NCI-H748 (cell line): Measurements from ENCODE around the gene TESMIN.

Source experiments
- DNase-seq: peaks from one replicate; lab custom pipeline; 2025; ENCODE audit not compliant: unreplicated experiment; lab: John Stamatoyannopoulos, UW

Gene TESMIN

DNA sequence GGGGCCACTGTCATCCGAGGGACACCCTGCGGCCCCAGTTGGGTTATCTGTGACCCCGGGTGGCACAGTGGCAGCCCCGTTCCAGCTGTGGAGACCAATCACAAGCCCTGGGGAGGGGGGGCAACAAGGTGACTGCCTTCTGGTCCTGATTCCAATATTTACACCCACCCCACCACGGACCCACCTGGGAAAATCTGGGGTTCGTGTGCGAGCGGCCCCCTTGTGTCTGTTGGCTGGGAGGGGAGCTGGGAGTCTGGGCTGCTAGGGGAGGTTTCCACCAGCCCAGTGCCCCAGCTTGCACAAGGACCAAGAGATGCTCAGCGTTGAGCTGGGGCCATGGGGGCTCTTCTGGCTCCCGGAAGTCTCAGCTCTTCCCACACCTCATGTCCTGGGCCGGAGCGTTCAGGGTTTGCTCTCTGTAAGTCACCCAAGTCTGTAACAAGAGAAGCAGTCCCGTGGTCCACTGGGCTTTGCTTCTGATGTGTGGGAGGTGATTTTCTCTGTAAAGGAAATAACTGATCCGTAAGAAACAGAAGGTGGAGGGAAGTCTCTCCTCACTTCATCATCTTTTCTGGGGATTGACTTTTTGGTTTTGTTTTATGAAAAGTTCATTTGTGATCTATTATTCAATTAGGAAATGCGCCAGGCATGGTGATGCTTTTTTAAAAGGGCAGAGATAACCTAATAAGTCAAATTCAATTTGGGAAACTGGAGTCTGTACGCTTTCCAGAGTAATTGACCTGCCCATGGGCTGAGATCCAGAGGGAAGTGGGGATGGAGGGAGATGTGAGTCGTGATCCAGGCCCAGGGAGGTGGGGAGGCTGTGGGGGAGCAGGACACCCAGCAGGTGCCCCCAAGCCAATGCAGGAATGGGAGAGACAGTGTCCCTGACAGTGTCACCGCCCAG is 89.4 kb downstream of the TESMIN start:
- DNase-seq, result no peak

DNA sequence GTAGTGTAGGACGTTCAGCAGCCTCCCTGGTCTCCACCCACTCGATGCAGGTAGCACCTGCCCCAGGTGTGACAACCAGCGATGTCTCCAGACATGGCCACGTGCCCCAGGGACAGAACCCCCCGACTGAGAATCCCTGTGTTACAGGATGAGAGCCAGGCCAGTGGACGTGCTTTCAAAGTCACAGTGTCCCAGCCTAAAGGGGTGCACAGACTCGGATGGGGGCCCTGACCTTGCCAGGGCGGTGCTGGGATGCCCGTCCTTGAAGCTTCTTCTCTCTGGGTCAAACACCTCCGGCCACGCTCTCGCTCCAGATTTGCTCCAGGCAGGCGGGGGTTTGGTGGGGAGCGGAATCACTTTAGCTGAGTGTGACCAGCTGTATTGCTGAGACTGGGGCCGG is 90.3 kb downstream of the TESMIN start:
- DNase-seq, result no peak

DNA sequence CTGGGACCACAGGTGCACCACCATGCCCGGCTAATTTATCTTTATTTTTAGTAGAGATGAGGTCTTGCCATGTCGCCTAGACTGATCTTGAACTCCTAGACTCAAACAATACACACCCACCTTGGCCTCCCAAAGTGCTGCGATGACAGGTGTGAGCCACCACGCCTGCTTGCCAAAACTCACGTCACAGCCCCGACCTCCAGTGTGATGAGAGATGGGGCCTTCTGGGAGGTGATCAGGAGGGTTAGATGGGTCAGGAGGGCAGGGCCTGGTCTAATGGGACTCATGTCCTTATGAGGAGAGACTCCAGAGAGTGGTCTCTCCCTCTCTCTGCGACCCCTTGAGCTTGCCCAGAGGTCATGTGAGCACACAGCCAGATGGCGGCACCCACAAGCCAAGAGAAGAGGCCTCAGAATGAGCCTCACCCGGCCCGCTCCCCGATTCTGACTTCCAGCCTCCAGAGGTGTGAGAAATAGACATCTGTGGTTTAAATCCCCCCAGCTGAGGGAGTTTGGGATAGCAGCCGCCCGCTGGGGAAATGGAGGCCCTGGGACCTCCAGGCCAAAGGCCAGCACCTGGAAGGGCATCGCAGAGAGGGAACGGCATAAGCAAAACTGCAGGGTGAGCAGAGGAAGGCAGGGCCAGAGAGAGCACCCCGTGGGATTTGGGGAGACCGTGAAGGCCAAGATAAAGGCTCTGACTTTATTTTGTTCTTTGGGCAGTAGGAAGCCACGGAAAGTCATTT is 91.1 kb downstream of the TESMIN start:
- DNase-seq, result no peak

DNA sequence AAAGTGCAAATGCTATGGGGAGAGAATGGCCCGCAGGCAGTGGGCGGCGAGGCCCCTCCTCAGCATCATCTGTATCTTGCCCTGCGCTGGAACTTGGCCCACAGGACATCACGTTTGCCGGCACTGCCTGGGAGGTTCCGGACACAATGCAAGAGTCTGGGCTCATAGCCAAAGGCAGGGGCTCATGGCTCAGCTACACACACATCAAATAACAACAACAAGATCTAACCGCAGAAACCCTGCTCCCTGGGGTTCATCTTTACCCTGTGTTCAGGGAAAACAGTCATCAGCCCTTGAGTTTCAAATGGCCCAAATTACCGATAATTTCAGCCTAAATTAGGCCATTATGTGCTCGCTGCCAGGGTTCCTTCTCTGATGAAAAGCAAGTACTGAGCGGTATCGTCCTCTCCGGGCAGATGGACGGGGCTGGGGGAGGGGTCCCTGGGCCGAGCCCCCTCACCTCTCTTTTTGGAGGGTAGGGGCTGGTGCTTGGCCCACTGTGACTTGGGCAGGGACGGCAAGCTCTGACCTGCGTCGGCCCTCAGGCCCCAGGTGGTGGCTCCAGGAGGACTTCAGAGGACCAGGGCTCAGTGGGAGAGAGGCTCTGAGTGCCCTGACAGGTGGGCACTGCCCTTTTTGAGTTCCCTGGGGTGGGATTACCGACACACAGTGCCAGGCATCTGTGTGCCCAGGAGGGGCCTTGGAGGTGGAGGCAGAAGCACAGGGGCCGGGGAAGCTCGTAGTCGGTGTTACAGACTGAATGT is 92.0 kb downstream of the TESMIN start:
- peak; percentile 98 for DNase-seq

DNA sequence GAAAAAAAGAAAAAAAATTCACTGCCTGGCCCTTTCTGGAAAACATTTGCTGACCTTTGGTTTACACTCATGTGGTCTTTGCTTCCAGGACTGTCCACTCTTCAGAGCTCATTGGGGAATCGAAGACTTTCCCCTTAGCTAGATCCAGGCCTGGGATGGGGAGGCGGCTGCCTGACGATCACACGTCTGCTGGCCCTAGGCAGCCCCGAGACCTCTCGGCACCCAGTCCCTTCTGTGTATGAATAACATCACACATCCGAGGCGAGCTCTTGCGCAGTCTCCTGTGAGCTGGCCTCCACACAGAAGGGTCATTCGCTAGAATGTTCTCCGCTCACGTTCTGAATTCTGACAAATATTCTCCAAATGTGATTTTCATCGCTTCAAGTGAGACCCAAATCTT is 92.7 kb downstream of the TESMIN start:
- DNase-seq, result no peak

DNA sequence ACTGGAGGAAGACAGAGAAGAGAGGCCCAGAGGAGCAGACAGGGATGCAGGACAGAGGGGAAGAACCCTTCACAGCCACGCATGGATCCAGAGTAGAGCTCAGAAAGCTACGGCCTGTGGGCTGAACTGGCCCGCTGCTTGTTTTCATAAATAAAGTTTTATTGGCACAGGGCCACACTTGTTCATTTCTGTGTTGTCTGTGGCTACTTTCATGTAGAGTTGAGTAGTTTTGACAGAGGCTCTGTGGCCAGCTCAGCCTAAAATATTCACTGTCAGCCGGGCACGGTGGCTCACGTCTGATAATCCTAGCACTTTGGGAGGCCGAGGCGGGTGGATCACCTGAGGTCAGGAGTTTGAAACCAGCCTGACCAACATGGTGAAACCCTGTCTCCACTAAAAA is 93.2 kb downstream of the TESMIN start:
- DNase-seq, result no peak
